ENCODE measurements around the gene GHSR.

GHSR gene

GRCh38 chr3:172407872-172408271 is 40.4 kb downstream of the GHSR start:
- Histone ChIP-seq H2AFZ (ENCODE audit: low read depth, low read length, severe bottlenecking) (no peak overlapping the region), H3K4me3 (ENCODE audit: insufficient read depth, low read length, poor library complexity, severe bottlenecking) (no peak overlapping the region), H3K4me2 (ENCODE audit: low read depth, low read length, poor library complexity, severe bottlenecking) (no peak overlapping the region), H3K27ac (ENCODE audit: low read depth, low read length) (no peak overlapping the region), H3K9me3 (ENCODE audit: insufficient read depth, low read length) (no peaks in the 10 kb centered on the region), H3F3A (ENCODE audit: insufficient read depth) (no peaks in the 10 kb centered on the region), H3K9me2 (replicated peaks; ENCODE audit: insufficient read depth, low read length) (no peaks in the 10 kb centered on the region), H3K9ac (ENCODE audit: low read length) (no peak overlapping the region), H3K79me2 (ENCODE audit: insufficient read depth, low read length) (no peaks in the 10 kb centered on the region), H3K27me3 (ENCODE audit: low read length) (no peaks in the 10 kb centered on the region), H3K36me3 (ENCODE audit: low read length) (no peaks in the 10 kb centered on the region), H4K20me1 (ENCODE audit: low read depth, low read length) (no peaks in the 10 kb centered on the region)
- TF ChIP-seq EZH2phosphoT487 (conservative IDR thresholded peaks at IDR 0.05; ENCODE audit: low read length), result no peak
- no peak for TF ChIP-seq CTCF (IDR thresholded peaks at IDR 0.05; ENCODE audit: insufficient read depth, low read length, poor library complexity, severe bottlenecking)

- H3K9ac ChIP-seq (ENCODE audit: low read length), result no peak overlapping the region
- H3K4me3 ChIP-seq (ENCODE audit: insufficient read depth, low read length, poor library complexity, severe bottlenecking), result no peak overlapping the region
- TF ChIP-seq EZH2phosphoT487 (conservative IDR thresholded peaks at IDR 0.05; ENCODE audit: low read length) (no peak), CTCF (IDR thresholded peaks at IDR 0.05; ENCODE audit: insufficient read depth, low read length, poor library complexity, severe bottlenecking) (no peak)
- H3K9me2 ChIP-seq (replicated peaks; ENCODE audit: insufficient read depth, low read length), result no peaks in the 10 kb centered on the region
- no peak overlapping the region for H2AFZ ChIP-seq (ENCODE audit: low read depth, low read length, severe bottlenecking)
- H3F3A ChIP-seq (ENCODE audit: insufficient read depth), result no peaks in the 10 kb centered on the region
- H3K79me2 ChIP-seq (ENCODE audit: insufficient read depth, low read length), result no peaks in the 10 kb centered on the region
- H3K36me3 ChIP-seq (ENCODE audit: low read length), result no peaks in the 10 kb centered on the region
- H3K27me3 ChIP-seq (ENCODE audit: low read length), result no peaks in the 10 kb centered on the region
- no peaks in the 10 kb centered on the region for H4K20me1 ChIP-seq (ENCODE audit: low read depth, low read length)
- no peak overlapping the region for H3K27ac ChIP-seq (ENCODE audit: low read depth, low read length)
- no peak overlapping the region for H3K4me2 ChIP-seq (ENCODE audit: low read depth, low read length, poor library complexity, severe bottlenecking)
- H3K9me3 ChIP-seq (ENCODE audit: insufficient read depth, low read length), result no peaks in the 10 kb centered on the region
These were observed 42.3 kb downstream of the GHSR start for GRCh38 chr3:172405914-172406313.

GRCh38 chr3:172404237-172404962 is 43.9 kb downstream of the GHSR start:
- Histone ChIP-seq H3F3A (ENCODE audit: insufficient read depth) (no peaks in the 10 kb centered on the region), H3K9me2 (replicated peaks; ENCODE audit: insufficient read depth, low read length) (no peaks in the 10 kb centered on the region), H3K79me2 (ENCODE audit: insufficient read depth, low read length) (no peaks in the 10 kb centered on the region), H2AFZ (ENCODE audit: low read depth, low read length, severe bottlenecking) (no peak overlapping the region), H3K4me3 (ENCODE audit: insufficient read depth, low read length, poor library complexity, severe bottlenecking) (no peak overlapping the region), H3K9me3 (ENCODE audit: insufficient read depth, low read length) (no peaks in the 10 kb centered on the region), H3K4me2 (ENCODE audit: low read depth, low read length, poor library complexity, severe bottlenecking) (no peak overlapping the region), H4K20me1 (ENCODE audit: low read depth, low read length) (no peaks in the 10 kb centered on the region), H3K27me3 (ENCODE audit: low read length) (no peaks in the 10 kb centered on the region), H3K27ac (ENCODE audit: low read depth, low read length) (no peak overlapping the region), H3K9ac (ENCODE audit: low read length) (no peak overlapping the region), H3K36me3 (ENCODE audit: low read length) (no peaks in the 10 kb centered on the region)
- TF ChIP-seq EZH2phosphoT487 (conservative IDR thresholded peaks at IDR 0.05; ENCODE audit: low read length) (no peak), CTCF (IDR thresholded peaks at IDR 0.05; ENCODE audit: insufficient read depth, low read length, poor library complexity, severe bottlenecking) (no peak)
